Measurements from ENCODE around the gene PACS2.

DNA sequence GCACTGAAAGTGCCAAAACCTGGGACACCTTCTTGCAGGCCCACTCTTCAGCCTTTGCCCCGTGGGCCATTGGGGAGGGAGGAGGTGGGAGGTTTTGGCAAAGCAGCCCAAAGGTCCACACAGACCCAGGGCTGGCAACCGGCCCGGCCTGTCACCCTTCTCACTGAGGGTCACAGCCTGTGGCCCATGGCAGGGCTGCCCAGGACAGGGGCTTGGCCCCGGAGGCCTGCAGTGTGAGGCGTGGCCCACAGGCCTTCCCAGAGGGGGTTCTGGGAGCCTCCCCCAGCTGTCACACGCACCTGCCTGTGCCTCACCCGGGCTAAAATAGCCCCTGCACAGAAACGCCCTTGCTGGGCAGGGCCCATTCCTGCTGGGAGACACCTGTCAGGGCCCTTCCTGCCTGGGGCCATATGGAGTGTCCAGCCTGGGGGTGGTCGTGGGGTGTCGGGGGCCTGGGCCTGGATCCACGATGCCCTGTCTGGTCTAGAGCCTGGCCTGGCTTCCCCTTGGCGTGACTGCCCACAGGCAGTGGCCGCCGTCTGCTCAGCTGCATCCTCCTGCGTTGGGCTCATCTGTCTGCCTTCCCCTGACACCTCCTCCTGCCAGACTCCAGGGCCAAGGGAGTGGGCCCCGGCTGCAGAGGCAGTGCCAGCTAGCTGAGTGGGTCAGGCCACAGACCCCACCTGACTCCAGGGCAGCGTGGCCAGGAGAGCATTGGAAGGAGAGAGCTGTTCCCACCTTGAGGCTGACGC is 19.2 kb downstream of the PACS2 start:
- TF ChIP-seq, protein P1, sequence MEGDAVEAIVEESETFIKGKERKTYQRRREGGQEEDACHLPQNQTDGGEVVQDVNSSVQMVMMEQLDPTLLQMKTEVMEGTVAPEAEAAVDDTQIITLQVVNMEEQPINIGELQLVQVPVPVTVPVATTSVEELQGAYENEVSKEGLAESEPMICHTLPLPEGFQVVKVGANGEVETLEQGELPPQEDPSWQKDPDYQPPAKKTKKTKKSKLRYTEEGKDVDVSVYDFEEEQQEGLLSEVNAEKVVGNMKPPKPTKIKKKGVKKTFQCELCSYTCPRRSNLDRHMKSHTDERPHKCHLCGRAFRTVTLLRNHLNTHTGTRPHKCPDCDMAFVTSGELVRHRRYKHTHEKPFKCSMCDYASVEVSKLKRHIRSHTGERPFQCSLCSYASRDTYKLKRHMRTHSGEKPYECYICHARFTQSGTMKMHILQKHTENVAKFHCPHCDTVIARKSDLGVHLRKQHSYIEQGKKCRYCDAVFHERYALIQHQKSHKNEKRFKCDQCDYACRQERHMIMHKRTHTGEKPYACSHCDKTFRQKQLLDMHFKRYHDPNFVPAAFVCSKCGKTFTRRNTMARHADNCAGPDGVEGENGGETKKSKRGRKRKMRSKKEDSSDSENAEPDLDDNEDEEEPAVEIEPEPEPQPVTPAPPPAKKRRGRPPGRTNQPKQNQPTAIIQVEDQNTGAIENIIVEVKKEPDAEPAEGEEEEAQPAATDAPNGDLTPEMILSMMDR (IDR thresholded peaks at IDR 0.05; ENCODE audit: insufficient read depth, low read length), result no peak
- TF ChIP-seq, protein P2, sequence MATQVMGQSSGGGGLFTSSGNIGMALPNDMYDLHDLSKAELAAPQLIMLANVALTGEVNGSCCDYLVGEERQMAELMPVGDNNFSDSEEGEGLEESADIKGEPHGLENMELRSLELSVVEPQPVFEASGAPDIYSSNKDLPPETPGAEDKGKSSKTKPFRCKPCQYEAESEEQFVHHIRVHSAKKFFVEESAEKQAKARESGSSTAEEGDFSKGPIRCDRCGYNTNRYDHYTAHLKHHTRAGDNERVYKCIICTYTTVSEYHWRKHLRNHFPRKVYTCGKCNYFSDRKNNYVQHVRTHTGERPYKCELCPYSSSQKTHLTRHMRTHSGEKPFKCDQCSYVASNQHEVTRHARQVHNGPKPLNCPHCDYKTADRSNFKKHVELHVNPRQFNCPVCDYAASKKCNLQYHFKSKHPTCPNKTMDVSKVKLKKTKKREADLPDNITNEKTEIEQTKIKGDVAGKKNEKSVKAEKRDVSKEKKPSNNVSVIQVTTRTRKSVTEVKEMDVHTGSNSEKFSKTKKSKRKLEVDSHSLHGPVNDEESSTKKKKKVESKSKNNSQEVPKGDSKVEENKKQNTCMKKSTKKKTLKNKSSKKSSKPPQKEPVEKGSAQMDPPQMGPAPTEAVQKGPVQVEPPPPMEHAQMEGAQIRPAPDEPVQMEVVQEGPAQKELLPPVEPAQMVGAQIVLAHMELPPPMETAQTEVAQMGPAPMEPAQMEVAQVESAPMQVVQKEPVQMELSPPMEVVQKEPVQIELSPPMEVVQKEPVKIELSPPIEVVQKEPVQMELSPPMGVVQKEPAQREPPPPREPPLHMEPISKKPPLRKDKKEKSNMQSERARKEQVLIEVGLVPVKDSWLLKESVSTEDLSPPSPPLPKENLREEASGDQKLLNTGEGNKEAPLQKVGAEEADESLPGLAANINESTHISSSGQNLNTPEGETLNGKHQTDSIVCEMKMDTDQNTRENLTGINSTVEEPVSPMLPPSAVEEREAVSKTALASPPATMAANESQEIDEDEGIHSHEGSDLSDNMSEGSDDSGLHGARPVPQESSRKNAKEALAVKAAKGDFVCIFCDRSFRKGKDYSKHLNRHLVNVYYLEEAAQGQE (IDR thresholded peaks at IDR 0.05; ENCODE audit: insufficient replicate concordance, low read depth), result no peak

Measured in HL-60 (cell line).